Neuronal stem cell (in vitro differentiated cells): ENCODE data around the gene ZNF385C.
A peak's percentile ranks its signal among the peaks of the same experiment; 100 is the strongest.

ENCODE experiments used
- DNase-seq: peaks from one replicate; pipeline ENCODE4 v3.0.0-alpha.2; 2013; ENCODE audit warnings: low spot score
- H2AFZ ChIP-seq: one replicate; pipeline ENCODE4 v1.6.1; 2013; ENCODE audit warnings: mild to moderate bottlenecking, low read length, inconsistent platforms
- H2AK5ac ChIP-seq: 2 replicates; pipeline ENCODE4 v1.6.1; 2013; ENCODE audit warnings: low read depth, mild to moderate bottlenecking, inconsistent platforms, low read length, moderate library complexity, mixed read lengths
- H2BK120ac ChIP-seq: 2 replicates; pipeline ENCODE4 v1.6.1; 2013; ENCODE audit warnings: low read depth, mild to moderate bottlenecking, inconsistent platforms, low read length, moderate library complexity, mixed read lengths
- H2BK12ac ChIP-seq: one replicate; pipeline ENCODE4 v1.6.1; 2013; ENCODE audit warnings: low read length, inconsistent platforms
- H2BK15ac ChIP-seq: 2 replicates; pipeline ENCODE4 v1.6.1; 2013; ENCODE audit warnings: mild to moderate bottlenecking, low read length, inconsistent platforms, mixed read lengths
- H2BK5ac ChIP-seq: one replicate; pipeline ENCODE4 v1.6.1; 2013; ENCODE audit warnings: inconsistent platforms, mild to moderate bottlenecking, low read length, moderate library complexity
- H3K14ac ChIP-seq: one replicate; pipeline ENCODE4 v1.6.1; 2013; ENCODE audit warnings: low read length, inconsistent platforms
- H3K18ac ChIP-seq: 2 replicates; pipeline ENCODE4 v1.6.1; 2013; ENCODE audit warnings: low read length, inconsistent platforms
- H3K23ac ChIP-seq: 2 replicates; pipeline ENCODE4 v1.6.1; 2013; ENCODE audit warnings: low read depth, mild to moderate bottlenecking, mixed read lengths, low read length, inconsistent platforms; ENCODE audit not compliant: poor library complexity
- H3K27ac ChIP-seq: replicated peaks from 3 replicates; pipeline ENCODE4 v1.5.1; 2013; ENCODE audit warnings: low read length, inconsistent platforms
- H3K27me3 ChIP-seq, 3 experiments: 2 replicates each; pipeline ENCODE4 v1.6.1; 2013; ENCODE audit warnings: low read length in 3 of 3, mild to moderate bottlenecking in 2 of 3, inconsistent platforms in 1 of 3, low read depth in 1 of 3, mixed read lengths in 1 of 3, moderate library complexity in 1 of 3; ENCODE audit not compliant: control insufficient read depth in 3 of 3, insufficient read depth in 3 of 3
- H3K36me3 ChIP-seq, 2 donors: replicated peaks in 1 of 2; 2 replicates each; pipeline ENCODE4 v1.6.1; 2013; ENCODE audit warnings: low read length in 2 of 2; ENCODE audit not compliant: control insufficient read depth in 2 of 2, insufficient read depth in 2 of 2
- H3K4ac ChIP-seq: 2 replicates; pipeline ENCODE4 v1.6.1; 2013; ENCODE audit warnings: inconsistent platforms, mild to moderate bottlenecking, low read length, moderate library complexity
- H3K4me1 ChIP-seq, 2 donors: 1 replicate in 1 of 2; 2 replicates in 1 of 2; pipeline ENCODE4 v1.6.1; 2013; ENCODE audit warnings: low read length in 2 of 2, low read depth in 1 of 2; ENCODE audit not compliant: control insufficient read depth in 2 of 2, insufficient read depth in 1 of 2
- H3K4me2 ChIP-seq: one replicate; pipeline ENCODE4 v1.6.1; 2013; ENCODE audit warnings: mild to moderate bottlenecking, low read length, inconsistent platforms; ENCODE audit not compliant: insufficient read depth, poor library complexity, severe bottlenecking
- H3K4me3 ChIP-seq, 2 donors: 2 replicates each; pipeline ENCODE4 v1.5.1; 2013; ENCODE audit warnings: low read length in 2 of 2, mild to moderate bottlenecking in 2 of 2, inconsistent platforms in 1 of 2, moderate library complexity in 1 of 2
- H3K79me1 ChIP-seq: one replicate; pipeline ENCODE4 v1.6.1; 2013; ENCODE audit warnings: low read depth, mild to moderate bottlenecking, inconsistent platforms, low read length, moderate library complexity
- H3K9ac ChIP-seq: one replicate; pipeline ENCODE4 v1.6.1; 2013; ENCODE audit warnings: mild to moderate bottlenecking, low read depth, low read length, inconsistent platforms; ENCODE audit not compliant: poor library complexity
- H3K9me3 ChIP-seq, 2 donors: replicated peaks in 1 of 2; 2 replicates each; pipeline versions ENCODE3 to v1.6.1; 2013; ENCODE audit warnings: low read length in 2 of 2, mild to moderate bottlenecking in 2 of 2, inconsistent platforms in 1 of 2, low read depth in 1 of 2, mixed read lengths in 1 of 2, moderate library complexity in 1 of 2; ENCODE audit not compliant: control insufficient read depth in 2 of 2, insufficient read depth in 1 of 2
- H4K8ac ChIP-seq: one replicate; pipeline ENCODE4 v1.6.1; 2013; ENCODE audit warnings: low read depth, mild to moderate bottlenecking, inconsistent platforms, low read length, moderate library complexity
- H4K91ac ChIP-seq: one replicate; pipeline ENCODE4 v1.6.1; 2013; ENCODE audit warnings: low read length, low read depth, mild to moderate bottlenecking, inconsistent platforms; ENCODE audit not compliant: poor library complexity
- WGBS, 2 donors: extraction: QIAGEN DNeasy Blood & Tissue Kit; methylation state at CpG; one replicate each; pipeline ENCODE4 v1.1.7; 2013; ENCODE audit warnings: missing lambda C conversion rate in 2 of 2, mixed read lengths in 1 of 2; ENCODE audit not compliant: insufficient read length in 2 of 2, insufficient replicate concordance in 1 of 2; ENCODE audit errors: extremely low coverage in 2 of 2; 5-methylcytosine and 5-hydroxymethylcytosine counted together

Gene ZNF385C

GRCh38 chr17:42027961-42028790 is 70.1 kb downstream of the ZNF385C start:
- Histone ChIP-seq H2AK5ac (peak overlapping the region; percentile 96), H3K4me3 (peak overlapping the region in 1 of 2 donors; percentile 18), H3K18ac (peak overlapping the region; percentile 88), H3K23ac (no peak overlapping the region), H3K14ac (peak overlapping the region; percentile 12), H3K4ac (no peak overlapping the region), H2BK12ac (no peak overlapping the region), H2AFZ (peak overlapping the region; percentile 86), H3K4me2 (no peak overlapping the region), H4K8ac (no peak overlapping the region), H3K27ac (peak overlapping the region; percentile 55), H3K79me1 (peaks cover 2% of the 10 kb centered on the region), H3K27me3 (no peaks in the 10 kb centered on the region), H3K9me3 (no peaks in the 10 kb centered on the region), H3K4me1 (peaks cover 20 to 41% of the 10 kb centered on the region in 2 donors), H2BK5ac (peak overlapping the region; percentile 42), H4K91ac (no peak overlapping the region), H2BK15ac (peak overlapping the region; percentile 77), H3K9ac (peak overlapping the region; percentile 75), H2BK120ac (no peak overlapping the region), H3K36me3 (peaks cover 11 to 22% of the 10 kb centered on the region in 2 donors)
- DNase-seq, result no peak
- WGBS, 2 donors, result no CpG with 5 or more reads among the region's 19 CpGs

DNA sequence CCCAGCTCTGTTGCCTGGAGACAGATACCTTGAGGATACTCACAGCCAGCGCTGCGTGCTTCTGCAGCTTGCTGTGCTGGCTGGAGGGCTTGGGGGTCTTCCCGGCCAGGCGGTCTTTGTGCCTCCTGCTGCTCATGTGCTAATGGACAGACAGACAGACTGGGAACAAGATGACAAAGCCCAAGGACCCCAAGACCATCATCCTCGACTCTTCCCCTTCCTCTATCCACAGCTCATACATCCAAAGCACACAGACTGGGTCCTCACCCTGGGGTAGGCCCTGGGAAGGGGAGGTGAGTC is 70.7 kb downstream of the ZNF385C start:
- Histone ChIP-seq H3K27me3 (no peaks in the 10 kb centered on the region), H3K18ac (peak overlapping the region; percentile 88), H3K36me3 (peaks cover 11 to 28% of the 10 kb centered on the region in 2 donors), H3K4me3 (peak overlapping the region; percentile 18 to 31), H2BK12ac (no peak overlapping the region), H3K4me1 (peaks cover 20 to 41% of the 10 kb centered on the region in 2 donors), H3K4ac (no peak overlapping the region), H4K8ac (peak overlapping the region; percentile 92), H3K9ac (peak overlapping the region; percentile 75), H3K23ac (peak overlapping the region; percentile 39), H3K79me1 (peaks cover 2% of the 10 kb centered on the region), H3K4me2 (peak overlapping the region; percentile 42), H2BK5ac (peak overlapping the region; percentile 42), H3K27ac (peak overlapping the region; percentile 55), H2AK5ac (peak overlapping the region; percentile 96), H2BK120ac (no peak overlapping the region), H3K14ac (no peak overlapping the region), H2BK15ac (peak overlapping the region; percentile 77), H3K9me3 (no peaks in the 10 kb centered on the region), H2AFZ (peak overlapping the region; percentile 86), H4K91ac (peak overlapping the region; percentile 82)
- no peak for DNase-seq
- no CpG with 5 or more reads among the region's 5 CpGs for WGBS, 2 donors

- Histone ChIP-seq H3K4me3 (no peak overlapping the region), H2BK12ac (no peak overlapping the region)
- WGBS, 2 donors, result no CpG with 5 or more reads among the region's 17 CpGs
These were observed 71.2 kb downstream of the ZNF385C start for GRCh38 chr17:42026857-42027589.

DNA sequence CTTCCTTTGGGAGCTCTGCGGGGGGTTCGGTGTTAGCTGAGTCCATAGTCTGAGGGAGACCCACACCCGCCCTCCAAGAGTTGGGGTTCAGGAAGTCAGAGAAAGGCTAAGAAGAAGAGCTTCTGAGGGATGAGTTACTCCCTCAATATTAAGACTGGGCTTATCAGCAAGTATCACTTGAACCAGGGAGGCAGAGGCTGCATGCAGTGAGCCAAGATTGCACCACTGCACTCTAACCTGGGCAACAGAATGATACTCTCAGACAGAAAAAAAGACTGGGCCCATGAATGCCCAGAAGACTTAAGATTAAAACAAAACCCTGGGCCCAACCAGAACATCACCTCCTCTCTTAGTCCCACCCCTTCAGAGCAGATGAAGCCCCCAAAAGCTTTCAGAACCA is 72.3 kb downstream of the ZNF385C start:
- Histone ChIP-seq H3K18ac (no peak overlapping the region), H3K9me3 (no peaks in the 10 kb centered on the region), H2BK5ac (no peak overlapping the region), H2AFZ (no peak overlapping the region), H2BK15ac (no peak overlapping the region), H4K91ac (no peak overlapping the region), H3K36me3 (peaks cover 16 to 42% of the 10 kb centered on the region in 2 donors), H3K4ac (no peak overlapping the region), H2BK12ac (no peak overlapping the region), H4K8ac (no peak overlapping the region), H3K23ac (no peak overlapping the region), H3K14ac (no peak overlapping the region), H3K4me2 (no peak overlapping the region), H3K9ac (no peak overlapping the region), H3K4me3 (no peak overlapping the region), H3K27me3 (no peaks in the 10 kb centered on the region), H3K4me1 (peaks cover 20 to 33% of the 10 kb centered on the region in 2 donors), H2BK120ac (no peak overlapping the region), H2AK5ac (no peak overlapping the region), H3K79me1 (peaks cover 3% of the 10 kb centered on the region), H3K27ac (no peak overlapping the region)
- WGBS, 2 donors, result no CpG with 5 or more reads among the region's 3 CpGs
- DNase-seq, result no peak

More at GRCh38 chr17:42026857-42027589, 71.2 kb downstream of the ZNF385C start:
- no peak overlapping the region for H2BK120ac ChIP-seq
- H2AK5ac ChIP-seq, result peak overlapping the region; percentile 96
- H3K9me3 ChIP-seq, result no peaks in the 10 kb centered on the region
- peak overlapping the region; percentile 39 for H3K23ac ChIP-seq
- H4K91ac ChIP-seq, result no peak overlapping the region
- no peak overlapping the region for H3K4ac ChIP-seq
- peaks cover 15 to 34% of the 10 kb centered on the region in 2 donors for H3K36me3 ChIP-seq
- no peak overlapping the region for H2BK15ac ChIP-seq
- peak overlapping the region; percentile 34 for H3K9ac ChIP-seq
- peaks cover 20 to 41% of the 10 kb centered on the region in 2 donors for H3K4me1 ChIP-seq
- peak overlapping the region; percentile 42 for H2BK5ac ChIP-seq
- H3K18ac ChIP-seq, result peak overlapping the region; percentile 73
- no peak overlapping the region for H4K8ac ChIP-seq
- H3K79me1 ChIP-seq, result peaks cover 2% of the 10 kb centered on the region
- no peak for DNase-seq
- no peaks in the 10 kb centered on the region for H3K27me3 ChIP-seq
- H3K27ac ChIP-seq, result peak overlapping the region; percentile 55
- H3K14ac ChIP-seq, result no peak overlapping the region
- H3K4me2 ChIP-seq, result peak overlapping the region; percentile 42
- H2AFZ ChIP-seq, result peak overlapping the region; percentile 86
